Measurements from ENCODE around the gene MACROD1. TPM values are rescaled to one million over a fixed set of nuclear protein-coding genes. Genes with fewer than 3 reads are reported as not detected.

Gene MACROD1
- total RNA-seq, 2 donors from 2014 or later, result 31.6 to 47.0 TPM

- ATAC-seq, result no peak
Measured at GRCh38 chr11:64019106-64020037, 146.5 kb downstream of the MACROD1 start.

GRCh38 chr11:64018310-64018709 is 147.6 kb downstream of the MACROD1 start:
- peak; percentile 90 for ATAC-seq

More at GRCh38 chr11:64019106-64020037, 146.5 kb downstream of the MACROD1 start:
- intact Hi-C loops (cut with DNase I, micrococcal nuclease), result no loop called here
- no peak for DNase-seq

GRCh38 chr11:64017945-64018224 is 148.0 kb downstream of the MACROD1 start:
- ATAC-seq (no peak), DNase-seq (no peak)
- intact Hi-C loops (cut with DNase I, micrococcal nuclease), result no loop called here

More at GRCh38 chr11:64018310-64018709, 147.6 kb downstream of the MACROD1 start:
- intact Hi-C loops (cut with DNase I, micrococcal nuclease), result no loop called here
- DNase-seq, result no peak

- intact Hi-C loops (cut with DNase I, micrococcal nuclease), result no loop called here
- DNase-seq (no peak), ATAC-seq (no peak)
Measured at GRCh38 chr11:64015935-64016845, 149.7 kb downstream of the MACROD1 start.

GRCh38 chr11:64015510-64015909 is 150.4 kb downstream of the MACROD1 start:
- intact Hi-C loops (cut with DNase I, micrococcal nuclease), result no loop called here
- no peak for ATAC-seq
- DNase-seq, result no peak

GRCh38 chr11:64014356-64014755 is 151.6 kb downstream of the MACROD1 start:
- DNase-seq (no peak), ATAC-seq (no peak)
- intact Hi-C loops (cut with DNase I, micrococcal nuclease), result no loop called here

- intact Hi-C loops (cut with DNase I, micrococcal nuclease), result no loop called here
- DNase-seq (no peak), ATAC-seq (no peak)
Measured at GRCh38 chr11:64013141-64013896, 152.6 kb downstream of the MACROD1 start.

GRCh38 chr11:64011371-64011770 is 154.5 kb downstream of the MACROD1 start:
- peak; percentile 50 for ATAC-seq
- DNase-seq, result no peak
- intact Hi-C loops (cut with DNase I, micrococcal nuclease), result no loop called here

GRCh38 chr11:64010783-64011182 is 155.1 kb downstream of the MACROD1 start:
- DNase-seq, result no peak
- ATAC-seq, result no peak
- intact Hi-C loops (cut with DNase I, micrococcal nuclease), result no loop called here

GRCh38 chr11:64009710-64010109 is 156.2 kb downstream of the MACROD1 start:
- intact Hi-C loops (cut with DNase I, micrococcal nuclease), result no loop called here
- ATAC-seq (no peak), DNase-seq (no peak)

- DNase-seq, result no peak
- intact Hi-C loops (cut with DNase I, micrococcal nuclease), result no loop called here
- ATAC-seq, result no peak
Measured at GRCh38 chr11:64008914-64009633, 156.8 kb downstream of the MACROD1 start.

- intact Hi-C loops (cut with DNase I, micrococcal nuclease), result no loop called here
Measured at GRCh38 chr11:64008283-64008913, 157.5 kb downstream of the MACROD1 start.

GRCh38 chr11:64007629-64008282 is 158.2 kb downstream of the MACROD1 start:
- ATAC-seq (peak; percentile 80), DNase-seq (peak; percentile 51 to 70)
- intact Hi-C loops (cut with DNase I, micrococcal nuclease), result no loop called here

More at GRCh38 chr11:64008283-64008913, 157.5 kb downstream of the MACROD1 start:
- ATAC-seq, result no peak
- no peak for DNase-seq

- DNase-seq (peak in 1 of 2 donors; percentile 25), ATAC-seq (peak; percentile 42)
- intact Hi-C loops (cut with DNase I, micrococcal nuclease), result no loop called here
Measured at GRCh38 chr11:64007160-64007628, 158.7 kb downstream of the MACROD1 start.

GRCh38 chr11:64006398-64006797 is 159.5 kb downstream of the MACROD1 start:
- DNase-seq (no peak), ATAC-seq (no peak)
- intact Hi-C loops (cut with DNase I, micrococcal nuclease), result no loop called here

- ATAC-seq (no peak), DNase-seq (no peak)
- intact Hi-C loops (cut with DNase I, micrococcal nuclease), result no loop called here
Measured at GRCh38 chr11:64005691-64006090, 160.2 kb downstream of the MACROD1 start.

GRCh38 chr11:64004590-64004984 is 161.3 kb downstream of the MACROD1 start:
- DNase-seq (no peak), ATAC-seq (no peak)
- intact Hi-C loops (cut with DNase I, micrococcal nuclease), result loop anchor here in 1 of 2 donors (5.0 kb wide), 1 partner anchor 148 kb away; no protein-coding TSS in a partner anchor

Data from left colon (tissue), 2 donors.